Measurements from ENCODE around the gene NEMP2. TPM values are rescaled to one million over a fixed set of nuclear protein-coding genes. Genes with fewer than 3 reads are reported as not detected.

Gene NEMP2
- total RNA-seq, 2 experiments from 2014 or later, result 11.6 to 12.2 TPM

DNA sequence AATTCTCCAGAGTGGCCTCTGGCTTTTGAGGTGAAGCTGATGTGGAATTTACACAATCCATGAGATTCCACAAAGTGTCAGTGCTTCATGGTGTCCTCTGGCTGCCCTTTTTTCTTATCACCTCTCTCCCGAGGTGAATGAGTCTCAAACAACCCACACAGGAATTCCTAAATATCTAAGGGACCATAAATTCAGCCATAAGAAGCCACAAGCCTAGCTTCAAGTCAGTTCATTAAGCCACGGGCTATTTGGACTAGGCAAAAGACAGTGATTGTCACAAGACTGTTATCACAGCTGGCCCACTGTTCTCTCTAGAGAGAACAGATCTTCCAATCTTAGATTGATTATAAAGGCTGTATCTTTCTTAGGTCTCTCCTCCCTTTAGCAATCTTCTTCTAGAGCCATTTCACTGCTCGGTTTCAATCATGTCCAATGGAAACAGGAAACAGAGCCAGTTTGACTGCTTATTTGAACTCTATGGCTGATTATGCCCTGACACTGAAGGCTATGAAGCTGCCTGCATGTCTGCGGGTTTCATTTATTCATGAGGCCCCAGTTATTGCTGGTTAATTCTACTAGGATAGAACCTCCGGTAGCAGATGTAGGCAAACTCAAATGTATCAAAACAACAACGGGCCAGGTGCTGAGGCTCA, 4.1 kb downstream of the NEMP2 start:
- TF ChIP-seq, protein P1, sequence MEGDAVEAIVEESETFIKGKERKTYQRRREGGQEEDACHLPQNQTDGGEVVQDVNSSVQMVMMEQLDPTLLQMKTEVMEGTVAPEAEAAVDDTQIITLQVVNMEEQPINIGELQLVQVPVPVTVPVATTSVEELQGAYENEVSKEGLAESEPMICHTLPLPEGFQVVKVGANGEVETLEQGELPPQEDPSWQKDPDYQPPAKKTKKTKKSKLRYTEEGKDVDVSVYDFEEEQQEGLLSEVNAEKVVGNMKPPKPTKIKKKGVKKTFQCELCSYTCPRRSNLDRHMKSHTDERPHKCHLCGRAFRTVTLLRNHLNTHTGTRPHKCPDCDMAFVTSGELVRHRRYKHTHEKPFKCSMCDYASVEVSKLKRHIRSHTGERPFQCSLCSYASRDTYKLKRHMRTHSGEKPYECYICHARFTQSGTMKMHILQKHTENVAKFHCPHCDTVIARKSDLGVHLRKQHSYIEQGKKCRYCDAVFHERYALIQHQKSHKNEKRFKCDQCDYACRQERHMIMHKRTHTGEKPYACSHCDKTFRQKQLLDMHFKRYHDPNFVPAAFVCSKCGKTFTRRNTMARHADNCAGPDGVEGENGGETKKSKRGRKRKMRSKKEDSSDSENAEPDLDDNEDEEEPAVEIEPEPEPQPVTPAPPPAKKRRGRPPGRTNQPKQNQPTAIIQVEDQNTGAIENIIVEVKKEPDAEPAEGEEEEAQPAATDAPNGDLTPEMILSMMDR (IDR thresholded peaks at IDR 0.05), result no peak
- H3K4me3 ChIP-seq (ENCODE audit: low read length), result no peak overlapping the region
- no peaks in the 10 kb centered on the region for H3K36me3 ChIP-seq (ENCODE audit: insufficient read depth, low read length)
- CTCF ChIA-PET, result interaction anchor here (1.4 kb wide), 1 partner anchor 150 kb away, joined by 5 read pairs; no protein-coding TSS in a partner anchor
- peaks cover 85% of the 10 kb centered on the region for H3K4me1 Mint-ChIP-seq (ENCODE audit: low read depth)
- H3K27ac Mint-ChIP-seq, result peak overlapping the region; percentile 69
- peak overlapping the region; percentile 46 for H3K4me3 Mint-ChIP-seq
- H3K27me3 ChIP-seq (ENCODE audit: control insufficient read depth in 1 of 2, insufficient read depth in 2 of 2, low read length in 2 of 2), result no peaks in the 10 kb centered on the region
- H3K27ac ChIP-seq (ENCODE audit: low read depth in 1 of 2, low read length in 2 of 2), result no peak overlapping the region
- no peaks in the 10 kb centered on the region for H3K9me3 Mint-ChIP-seq
- H3K27me3 Mint-ChIP-seq, result no peaks in the 10 kb centered on the region
- ATAC-seq (ENCODE audit: poor library complexity), result no peak
- intact Hi-C loops (cut with DNase I, micrococcal nuclease), result loop anchor here (5.0 to 10.0 kb wide), 7 partner anchors 117 to 866 kb away; partner anchors contain the start of genes NAB1 (in 2 of the 2), ASNSD1 (in 1 of the 2), GLS (in 1 of the 2) and MFSD6 (in 1 of the 2)
- H3K9me3 ChIP-seq (ENCODE audit: control insufficient read depth in 1 of 2, insufficient read depth in 1 of 2, low read length in 2 of 2), result no peaks in the 10 kb centered on the region
- peaks cover 13% of the 10 kb centered on the region for H3K36me3 Mint-ChIP-seq (ENCODE audit: low read depth)
- POLR2A ChIA-PET, result interaction anchor here (1.1 to 2.3 kb wide), 3 partner anchors 10 to 123 kb away, joined by 4 to 12 read pairs (median 7); partner anchors contain the start of gene MFSD6
- DNase-seq, result no peak
- peaks cover 59% of the 10 kb centered on the region for H3K4me1 ChIP-seq (ENCODE audit: insufficient read depth, low read length)

DNA sequence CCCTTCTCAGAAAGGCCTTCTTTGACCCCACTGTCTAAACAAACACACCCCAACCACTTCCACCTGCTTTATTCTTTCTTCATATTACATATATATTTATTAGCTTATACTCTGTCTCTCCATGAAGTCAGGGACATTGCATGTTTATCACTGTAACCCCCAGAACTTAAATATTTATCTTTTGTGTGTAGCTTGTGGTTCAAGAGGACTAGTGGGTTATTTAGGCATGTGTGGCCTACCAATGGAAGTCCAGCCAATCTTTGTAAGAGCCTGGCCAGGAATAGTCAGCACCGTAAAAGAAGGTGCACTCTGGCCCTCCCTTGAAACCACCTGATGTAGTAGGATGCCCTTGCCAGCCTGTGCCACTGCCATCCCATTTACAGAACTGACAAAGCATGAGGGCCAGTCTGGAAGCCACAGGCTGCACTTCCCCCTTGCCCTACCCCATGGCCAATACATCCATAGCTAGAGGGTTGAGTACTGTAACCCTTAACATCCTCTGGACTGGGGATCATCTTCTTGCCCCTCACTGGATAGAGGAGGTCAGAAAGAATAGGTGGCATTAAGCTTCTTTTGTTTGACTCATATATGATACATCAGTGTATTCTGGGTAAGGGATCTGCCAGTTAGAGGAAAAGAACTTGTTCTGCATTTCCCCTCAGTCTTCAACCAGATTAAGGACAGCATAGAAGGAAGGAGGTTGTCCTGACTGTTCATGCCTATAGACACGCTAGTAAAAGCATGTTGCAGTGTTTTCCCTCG, 4.9 kb downstream of the NEMP2 start:
- H3K4me1 Mint-ChIP-seq (ENCODE audit: low read depth), result peaks cover 85% of the 10 kb centered on the region
- POLR2A ChIA-PET, result interaction anchor here (1.1 to 2.3 kb wide), 3 partner anchors 9 to 122 kb away, joined by 4 to 12 read pairs (median 7); partner anchors contain the start of gene MFSD6
- peak overlapping the region; percentile 69 for H3K27ac Mint-ChIP-seq
- peaks cover 5% of the 10 kb centered on the region for H3K36me3 ChIP-seq (ENCODE audit: insufficient read depth, low read length)
- TF ChIP-seq, protein P1 (IDR thresholded peaks at IDR 0.05), result no peak
- H3K9me3 ChIP-seq (ENCODE audit: control insufficient read depth in 1 of 2, insufficient read depth in 1 of 2, low read length in 2 of 2), result no peaks in the 10 kb centered on the region
- no peak overlapping the region for H3K4me3 Mint-ChIP-seq
- DNase-seq (no peak), ATAC-seq (ENCODE audit: poor library complexity) (no peak)
- H3K4me1 ChIP-seq (ENCODE audit: insufficient read depth, low read length), result peaks cover 55% of the 10 kb centered on the region
- H3K4me3 ChIP-seq (ENCODE audit: low read length), result no peak overlapping the region
- CTCF ChIA-PET, result interaction anchor here (1.4 kb wide), 1 partner anchor 151 kb away, joined by 5 read pairs; no protein-coding TSS in a partner anchor
- H3K27me3 Mint-ChIP-seq, result no peaks in the 10 kb centered on the region
- H3K27ac ChIP-seq (ENCODE audit: low read depth in 1 of 2, low read length in 2 of 2), result no peak overlapping the region
- no peaks in the 10 kb centered on the region for H3K9me3 Mint-ChIP-seq
- peaks cover 9% of the 10 kb centered on the region for H3K36me3 Mint-ChIP-seq (ENCODE audit: low read depth)
- intact Hi-C loops (cut with DNase I, micrococcal nuclease), result loop anchor here (5.0 to 10.0 kb wide), 7 partner anchors 118 to 865 kb away; partner anchors contain the start of genes NAB1 (in 2 of the 2), ASNSD1 (in 1 of the 2), GLS (in 1 of the 2) and MFSD6 (in 1 of the 2)
- no peaks in the 10 kb centered on the region for H3K27me3 ChIP-seq (ENCODE audit: control insufficient read depth in 1 of 2, insufficient read depth in 2 of 2, low read length in 2 of 2)

DNA sequence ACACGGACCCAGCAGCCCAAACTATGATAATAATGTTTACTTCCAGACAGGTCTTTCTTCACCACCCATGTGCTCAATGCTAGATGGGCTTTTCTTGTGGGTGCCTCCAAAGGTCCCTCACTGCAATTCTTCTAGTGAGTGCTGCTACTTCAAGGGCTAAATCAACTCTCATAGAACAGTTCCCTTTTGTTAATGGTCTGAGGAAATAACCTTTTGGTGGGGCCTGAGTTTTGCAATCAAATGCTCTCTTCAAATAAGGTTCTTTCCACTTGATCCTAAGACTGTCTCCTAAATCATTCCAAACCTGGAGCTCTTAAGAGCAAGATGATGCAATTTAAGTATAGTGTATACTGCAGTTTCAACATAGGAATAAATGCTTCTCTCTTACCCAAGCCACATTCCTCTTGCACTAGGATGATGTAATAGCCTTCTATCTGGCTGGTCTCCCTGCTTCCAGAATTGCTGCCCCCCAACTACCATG, 6.0 kb downstream of the NEMP2 start:
- Mint-ChIP-seq H3K4me3 (no peak overlapping the region), H3K27ac (peak overlapping the region; percentile 7), H3K4me1 (ENCODE audit: low read depth) (peaks cover 82% of the 10 kb centered on the region), H3K36me3 (ENCODE audit: low read depth) (peaks cover 8% of the 10 kb centered on the region), H3K9me3 (no peaks in the 10 kb centered on the region), H3K27me3 (no peaks in the 10 kb centered on the region)
- H3K27me3 ChIP-seq (ENCODE audit: control insufficient read depth in 1 of 2, insufficient read depth in 2 of 2, low read length in 2 of 2), result no peaks in the 10 kb centered on the region
- TF ChIP-seq, protein P1 (IDR thresholded peaks at IDR 0.05), result no peak
- POLR2A ChIA-PET, result interaction anchor here (2.3 kb wide), 1 partner anchor 121 kb away, joined by 12 read pairs; the partner anchor contains the start of gene MFSD6
- intact Hi-C loops (cut with DNase I, micrococcal nuclease), result no loop called here
- peaks cover 9% of the 10 kb centered on the region for H3K36me3 ChIP-seq (ENCODE audit: insufficient read depth, low read length)
- H3K9me3 ChIP-seq (ENCODE audit: control insufficient read depth in 1 of 2, insufficient read depth in 1 of 2, low read length in 2 of 2), result no peaks in the 10 kb centered on the region
- H3K4me1 ChIP-seq (ENCODE audit: insufficient read depth, low read length), result peaks cover 49% of the 10 kb centered on the region
- no peak for DNase-seq
- no peak overlapping the region for H3K4me3 ChIP-seq (ENCODE audit: low read length)
- CTCF ChIA-PET, result interaction anchor here (0.5 kb wide), 1 partner anchor 45 kb away, joined by 4 read pairs; no protein-coding TSS in a partner anchor
- no peak overlapping the region for H3K27ac ChIP-seq (ENCODE audit: low read depth in 1 of 2, low read length in 2 of 2)
- no peak for ATAC-seq (ENCODE audit: poor library complexity)
